H7 (cell line): ENCODE data around the gene MAP4K2. TPM values are rescaled to one million over a fixed set of nuclear protein-coding genes. Genes with fewer than 3 reads are reported as not detected.

Experiments
- DNase-seq: peaks from one replicate; pipeline ENCODE4 v3.0.0; 2012
- H3K27me3 ChIP-seq: 2 replicates; pipeline ENCODE4 v1.6.0; 2011; ENCODE audit warnings: mild to moderate bottlenecking, low read length; ENCODE audit not compliant: control insufficient read depth, insufficient read depth
- H3K36me3 ChIP-seq: replicated peaks from 2 replicates; pipeline ENCODE4 v1.5.1; 2011; ENCODE audit warnings: low read length; ENCODE audit not compliant: control insufficient read depth, insufficient read depth
- H3K4me3 ChIP-seq: 2 replicates; pipeline ENCODE4 v1.5.1; 2011; ENCODE audit warnings: low read depth, mild to moderate bottlenecking, control low read depth, low read length, moderate library complexity; ENCODE audit not compliant: insufficient read depth
- total RNA-seq: library from RNA; depleted of rRNA; stranded (reverse); fragments of >200 nt; shearing (Covaris generic); gene quantifications from 2 replicates; pipeline ENCODE4 v1.2.3, GENCODE V29; 2014

MAP4K2 gene
- total RNA-seq, 1 experiment from 2014 or later = 29.7 TPM

GRCh38 chr11:64810271-64810890 lies 7.4 kb upstream of the MAP4K2 start, which contains the start of gene MEN1:
MEN1 (minus strand) TSS chr11:64810551; CDS start chr11:64810109, 442 bp downstream.
- H3K36me3 ChIP-seq = peaks cover 14% of the 10 kb centered on the region
- H3K4me3 ChIP-seq = peak within 1 kb of the TSS; percentile 59
- DNase-seq = peak; percentile 99
- no peaks in the 10 kb centered on the region for H3K27me3 ChIP-seq

GRCh38 chr11:64809781-64810241 lies 6.8 kb upstream of the MAP4K2 start:
- DNase-seq = peak; percentile 93
- H3K27me3 ChIP-seq = no peaks in the 10 kb centered on the region
- H3K36me3 ChIP-seq = peaks cover 15% of the 10 kb centered on the region
- peak overlapping the region; percentile 59 for H3K4me3 ChIP-seq

- peak; percentile 37 for DNase-seq
- H3K27me3 ChIP-seq = no peaks in the 10 kb centered on the region
- peaks cover 15% of the 10 kb centered on the region for H3K36me3 ChIP-seq
- H3K4me3 ChIP-seq = no peak overlapping the region
Observed at GRCh38 chr11:64805481-64805880, 2.5 kb upstream of the MAP4K2 start.

- H3K36me3 ChIP-seq = peaks cover 15% of the 10 kb centered on the region
- H3K27me3 ChIP-seq = no peaks in the 10 kb centered on the region
- no peak overlapping the region for H3K4me3 ChIP-seq
- peak; percentile 72 for DNase-seq
Observed at GRCh38 chr11:64804346-64805210, 1.6 kb upstream of the MAP4K2 start.

GRCh38 chr11:64803846-64804345 lies 882 bp upstream of the MAP4K2 start:
- H3K4me3 ChIP-seq = peak overlapping the region; percentile 63
- peaks cover 17% of the 10 kb centered on the region for H3K36me3 ChIP-seq
- no peaks in the 10 kb centered on the region for H3K27me3 ChIP-seq
- DNase-seq = peak; percentile 86

- peak; percentile 68 for DNase-seq
- Histone ChIP-seq H3K36me3 (peaks cover 13% of the 10 kb centered on the region), H3K4me3 (peak overlapping the region; percentile 63), H3K27me3 (no peaks in the 10 kb centered on the region)
Observed at GRCh38 chr11:64802370-64803157, 450 bp downstream of the MAP4K2 start.

GRCh38 chr11:64801561-64802369 lies 1.2 kb downstream of the MAP4K2 start:
- no peaks in the 10 kb centered on the region for H3K27me3 ChIP-seq
- peak; percentile 50 for DNase-seq
- no peak overlapping the region for H3K4me3 ChIP-seq
- peaks cover 9% of the 10 kb centered on the region for H3K36me3 ChIP-seq

GRCh38 chr11:64801158-64801464 lies 1.9 kb downstream of the MAP4K2 start:
- H3K36me3 ChIP-seq = peaks cover 5% of the 10 kb centered on the region
- no peaks in the 10 kb centered on the region for H3K27me3 ChIP-seq
- no peak overlapping the region for H3K4me3 ChIP-seq
- peak; percentile 37 for DNase-seq

- peaks cover 3% of the 10 kb centered on the region for H3K36me3 ChIP-seq
- peak; percentile 33 for DNase-seq
- H3K4me3 ChIP-seq = no peak overlapping the region
- no peaks in the 10 kb centered on the region for H3K27me3 ChIP-seq
Observed at GRCh38 chr11:64800303-64801157, 2.5 kb downstream of the MAP4K2 start.

- DNase-seq = peak; percentile 33
- Histone ChIP-seq H3K36me3 (peaks cover 2% of the 10 kb centered on the region), H3K27me3 (no peaks in the 10 kb centered on the region), H3K4me3 (no peak overlapping the region)
Observed at GRCh38 chr11:64799623-64800302, 3.3 kb downstream of the MAP4K2 start.

- DNase-seq = peak; percentile 32
- no peak overlapping the region for H3K4me3 ChIP-seq
- no peaks in the 10 kb centered on the region for H3K27me3 ChIP-seq
- H3K36me3 ChIP-seq = peaks cover 2% of the 10 kb centered on the region
Observed at GRCh38 chr11:64799256-64799622, 3.8 kb downstream of the MAP4K2 start.

GRCh38 chr11:64796757-64797541 lies 6.1 kb downstream of the MAP4K2 start:
- Histone ChIP-seq H3K36me3 (peaks cover 2% of the 10 kb centered on the region), H3K4me3 (no peak overlapping the region), H3K27me3 (no peaks in the 10 kb centered on the region)
- DNase-seq = peak; percentile 39
